A673 (cell line): ENCODE measurements around the gene EIF2S1.

Experiments
- EZH2 ChIP-seq: fragments of 200-600 bp; sonication (generic); IDR thresholded peaks from 2 replicates; pipeline ENCODE4 v1.6.1; 2017; ENCODE audit warnings: borderline replicate concordance, low read depth, mild to moderate bottlenecking, mixed read lengths, antibody characterized with exemption, low read length; ENCODE audit not compliant: poor library complexity, severe bottlenecking
- TF ChIP-seq, protein P1 (sequence below): fragments of 300-800, 200-600 bp; sonication (generic); conservative IDR thresholded peaks from 2 replicates; pipeline ENCODE4 v1.5.1; 2017; ENCODE audit warnings: low read depth, mild to moderate bottlenecking, antibody characterized with exemption, low read length, moderate library complexity, mixed read lengths

DNA sequence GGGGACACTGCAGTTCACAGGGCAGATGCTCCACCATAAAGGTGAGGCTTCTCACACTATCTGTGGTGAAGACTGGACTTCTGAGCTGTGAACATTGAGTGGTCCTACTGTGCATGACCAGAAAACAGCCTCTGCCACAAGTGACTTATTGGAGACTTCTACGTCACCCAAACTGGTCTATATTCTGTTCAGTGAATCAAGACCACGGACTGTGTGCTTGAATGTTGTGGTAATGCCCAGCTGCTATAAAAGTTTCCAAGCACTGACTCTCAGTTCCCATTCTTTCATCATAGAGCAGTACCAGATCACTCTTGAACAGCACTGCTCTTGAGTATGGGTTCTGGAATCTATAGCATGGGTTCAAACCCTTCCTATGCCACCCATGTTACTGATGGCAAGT, 56.7 kb downstream of the EIF2S1 start:
- TF ChIP-seq, protein P1, sequence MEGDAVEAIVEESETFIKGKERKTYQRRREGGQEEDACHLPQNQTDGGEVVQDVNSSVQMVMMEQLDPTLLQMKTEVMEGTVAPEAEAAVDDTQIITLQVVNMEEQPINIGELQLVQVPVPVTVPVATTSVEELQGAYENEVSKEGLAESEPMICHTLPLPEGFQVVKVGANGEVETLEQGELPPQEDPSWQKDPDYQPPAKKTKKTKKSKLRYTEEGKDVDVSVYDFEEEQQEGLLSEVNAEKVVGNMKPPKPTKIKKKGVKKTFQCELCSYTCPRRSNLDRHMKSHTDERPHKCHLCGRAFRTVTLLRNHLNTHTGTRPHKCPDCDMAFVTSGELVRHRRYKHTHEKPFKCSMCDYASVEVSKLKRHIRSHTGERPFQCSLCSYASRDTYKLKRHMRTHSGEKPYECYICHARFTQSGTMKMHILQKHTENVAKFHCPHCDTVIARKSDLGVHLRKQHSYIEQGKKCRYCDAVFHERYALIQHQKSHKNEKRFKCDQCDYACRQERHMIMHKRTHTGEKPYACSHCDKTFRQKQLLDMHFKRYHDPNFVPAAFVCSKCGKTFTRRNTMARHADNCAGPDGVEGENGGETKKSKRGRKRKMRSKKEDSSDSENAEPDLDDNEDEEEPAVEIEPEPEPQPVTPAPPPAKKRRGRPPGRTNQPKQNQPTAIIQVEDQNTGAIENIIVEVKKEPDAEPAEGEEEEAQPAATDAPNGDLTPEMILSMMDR, result no peak
- no peak for TF ChIP-seq EZH2
